Stimulated activated CD8-positive, alpha-beta memory T cell treated with anti-CD3 and anti-CD28 coated beads, Interleukin-4, amount 100 ng/mL, for 4 hours (primary cell): ENCODE measurements around the gene TRIAP1.
"Not testable (repeated sequence)": the region's sequence is repeated elsewhere in the genome, so short reads cannot be mapped to it uniquely, and the experiment has no call there.

Experiments
- DNase-seq, 2 donors: peaks; one replicate each; pipeline ENCODE4 v3.0.0-alpha.2; 2020; ENCODE audit warnings: low read depth in 2 of 2, low spot score in 1 of 2

The TRIAP1 gene

GRCh38 chr12:120445911-120446843, at the start of gene TRIAP1, which contains the start of gene GATC:
TRIAP1 (minus strand) TSS chr12:120446384; CDS start chr12:120446372, 12 bp downstream.
GATC (plus strand) TSS chr12:120446444; CDS start chr12:120446481, 37 bp downstream.
- peak; percentile 75 to 78 for DNase-seq

- DNase-seq = no peak
These were observed 49.1 kb upstream of the TRIAP1 start for GRCh38 chr12:120495186-120495730.

- DNase-seq = no peak
These were observed 44.8 kb upstream of the TRIAP1 start for GRCh38 chr12:120490833-120491512.

- no peak for DNase-seq
These were observed 44.1 kb upstream of the TRIAP1 start for GRCh38 chr12:120490325-120490724.

GRCh38 chr12:120489018-120489417, 42.8 kb upstream of the TRIAP1 start:
- DNase-seq = no peak

- no peak for DNase-seq
These were observed 42.0 kb upstream of the TRIAP1 start for GRCh38 chr12:120488057-120488640.

GRCh38 chr12:120487552-120487951, 41.4 kb upstream of the TRIAP1 start:
- not testable (repeated sequence) for DNase-seq

GRCh38 chr12:120485961-120486881, 40.0 kb upstream of the TRIAP1 start:
- no peak for DNase-seq

GRCh38 chr12:120483621-120484020, 37.4 kb upstream of the TRIAP1 start:
- no peak for DNase-seq

- no peak for DNase-seq
These were observed 35.0 kb upstream of the TRIAP1 start for GRCh38 chr12:120481022-120481767.

GRCh38 chr12:120480211-120480610, 34.0 kb upstream of the TRIAP1 start:
- DNase-seq = no peak

- no peak for DNase-seq
These were observed 33.3 kb upstream of the TRIAP1 start for GRCh38 chr12:120479458-120479857.

GRCh38 chr12:120475643-120476042, 29.5 kb upstream of the TRIAP1 start:
- no peak for DNase-seq

- DNase-seq = no peak
These were observed 28.4 kb upstream of the TRIAP1 start for GRCh38 chr12:120474616-120474960.

- DNase-seq = no peak
These were observed 27.8 kb upstream of the TRIAP1 start for GRCh38 chr12:120473807-120474615.

- no peak for DNase-seq
These were observed 26.3 kb upstream of the TRIAP1 start for GRCh38 chr12:120472521-120472920.

GRCh38 chr12:120470150-120470784, 24.1 kb upstream of the TRIAP1 start:
- no peak for DNase-seq

- DNase-seq = peak; percentile 91 to 95
These were observed 23.4 kb upstream of the TRIAP1 start, which contains the start of gene SRSF9 for GRCh38 chr12:120469450-120470149. SRSF9 (minus strand) TSS chr12:120469748; CDS start chr12:120469609, 139 bp downstream.
